ENCODE measurements around the gene TRIO. TPM values are rescaled to one million over a fixed set of nuclear protein-coding genes. Genes with fewer than 3 reads are reported as not detected.
A peak's percentile ranks its signal among the peaks of the same experiment; 100 is the strongest.

TRIO gene
- total RNA-seq, 2 experiments from 2014 or later: 4.1 to 6.5 TPM

- no peaks in the 10 kb centered on the region for H3K27me3 Mint-ChIP-seq
- CTCF ChIA-PET: no interaction called here
- ATAC-seq (ENCODE audit: poor library complexity): no peak
Measured at GRCh38 chr5:14250748-14251701, 107.9 kb downstream of the TRIO start.

GRCh38 chr5:14251733-14252132 lies 108.6 kb downstream of the TRIO start:
- Mint-ChIP-seq H3K9me3 (no peaks in the 10 kb centered on the region), H3K4me3 (no peak overlapping the region), H3K36me3 (ENCODE audit: low read depth) (no peaks in the 10 kb centered on the region), H3K4me1 (ENCODE audit: low read depth) (no peaks in the 10 kb centered on the region), H3K27ac (no peak overlapping the region), H3K27me3 (no peaks in the 10 kb centered on the region)
- no peak for DNase-seq
- Histone ChIP-seq H3K27me3 (ENCODE audit: control insufficient read depth in 1 of 2, insufficient read depth in 2 of 2, low read length in 2 of 2) (peaks cover 0 to 3% of the 10 kb centered on the region in 2 experiments), H3K4me1 (ENCODE audit: insufficient read depth, low read length) (no peaks in the 10 kb centered on the region), H3K4me3 (ENCODE audit: low read length) (no peak overlapping the region), H3K9me3 (ENCODE audit: control insufficient read depth in 1 of 2, insufficient read depth in 1 of 2, low read length in 2 of 2) (peaks cover 0 to 3% of the 10 kb centered on the region in 2 experiments), H3K36me3 (ENCODE audit: insufficient read depth, low read length) (no peaks in the 10 kb centered on the region), H3K27ac (ENCODE audit: low read depth in 1 of 2, low read length in 2 of 2) (no peak overlapping the region)
- TF ChIP-seq CTCF (IDR thresholded peaks at IDR 0.05): no peak
- ChIA-PET CTCF (interaction anchor here (0.6 kb wide), 1 partner anchor 94 kb away, joined by 3 read pairs; no protein-coding TSS in a partner anchor), POLR2A (no interaction called here)
- ATAC-seq (ENCODE audit: poor library complexity): no peak
- intact Hi-C loops (cut with DNase I, micrococcal nuclease): no loop called here

More at GRCh38 chr5:14250748-14251701, 107.9 kb downstream of the TRIO start:
- Histone ChIP-seq H3K4me3 (ENCODE audit: low read length) (no peak overlapping the region), H3K36me3 (ENCODE audit: insufficient read depth, low read length) (no peaks in the 10 kb centered on the region), H3K4me1 (ENCODE audit: insufficient read depth, low read length) (no peaks in the 10 kb centered on the region), H3K27me3 (ENCODE audit: control insufficient read depth in 1 of 2, insufficient read depth in 2 of 2, low read length in 2 of 2) (peaks cover 0 to 3% of the 10 kb centered on the region in 2 experiments), H3K9me3 (ENCODE audit: control insufficient read depth in 1 of 2, insufficient read depth in 1 of 2, low read length in 2 of 2) (peaks cover 0 to 3% of the 10 kb centered on the region in 2 experiments), H3K27ac (ENCODE audit: low read depth in 1 of 2, low read length in 2 of 2) (no peak overlapping the region)
- Mint-ChIP-seq H3K36me3 (ENCODE audit: low read depth) (no peaks in the 10 kb centered on the region), H3K27ac (no peak overlapping the region), H3K4me3 (no peak overlapping the region), H3K9me3 (no peaks in the 10 kb centered on the region), H3K4me1 (ENCODE audit: low read depth) (no peaks in the 10 kb centered on the region)
- DNase-seq: peak in 1 of 14 experiments; percentile 5
- POLR2A ChIA-PET: no interaction called here
- intact Hi-C loops (cut with DNase I, micrococcal nuclease): no loop called here
- no peak for TF ChIP-seq CTCF (IDR thresholded peaks at IDR 0.05)

GRCh38 chr5:14252793-14253192 lies 109.7 kb downstream of the TRIO start:
- no peak overlapping the region for H3K27ac Mint-ChIP-seq
- POLR2A ChIA-PET: no interaction called here

More at GRCh38 chr5:14252793-14253192, 109.7 kb downstream of the TRIO start:
- CTCF ChIA-PET: no interaction called here
- Histone ChIP-seq H3K27ac (ENCODE audit: low read depth in 1 of 2, low read length in 2 of 2) (no peak overlapping the region), H3K4me1 (ENCODE audit: insufficient read depth, low read length) (no peaks in the 10 kb centered on the region), H3K27me3 (ENCODE audit: control insufficient read depth in 1 of 2, insufficient read depth in 2 of 2, low read length in 2 of 2) (peaks cover 0 to 3% of the 10 kb centered on the region in 2 experiments), H3K4me3 (ENCODE audit: low read length) (no peak overlapping the region), H3K36me3 (ENCODE audit: insufficient read depth, low read length) (no peaks in the 10 kb centered on the region), H3K9me3 (ENCODE audit: control insufficient read depth in 1 of 2, insufficient read depth in 1 of 2, low read length in 2 of 2) (peaks cover 0 to 7% of the 10 kb centered on the region in 2 experiments)
- intact Hi-C loops (cut with DNase I, micrococcal nuclease): no loop called here
- Mint-ChIP-seq H3K4me3 (no peak overlapping the region), H3K27me3 (no peaks in the 10 kb centered on the region), H3K9me3 (no peaks in the 10 kb centered on the region), H3K4me1 (ENCODE audit: low read depth) (no peaks in the 10 kb centered on the region), H3K36me3 (ENCODE audit: low read depth) (no peaks in the 10 kb centered on the region)
- DNase-seq: no peak
- ATAC-seq (ENCODE audit: poor library complexity): no peak
- TF ChIP-seq CTCF (IDR thresholded peaks at IDR 0.05): no peak
